ENCODE data around the gene AIFM1.

GRCh38 chrX:130171446-130172126 is 5.9 kb upstream of the AIFM1 start, which contains the start of gene RAB33A:
- TF ChIP-seq, protein P1, sequence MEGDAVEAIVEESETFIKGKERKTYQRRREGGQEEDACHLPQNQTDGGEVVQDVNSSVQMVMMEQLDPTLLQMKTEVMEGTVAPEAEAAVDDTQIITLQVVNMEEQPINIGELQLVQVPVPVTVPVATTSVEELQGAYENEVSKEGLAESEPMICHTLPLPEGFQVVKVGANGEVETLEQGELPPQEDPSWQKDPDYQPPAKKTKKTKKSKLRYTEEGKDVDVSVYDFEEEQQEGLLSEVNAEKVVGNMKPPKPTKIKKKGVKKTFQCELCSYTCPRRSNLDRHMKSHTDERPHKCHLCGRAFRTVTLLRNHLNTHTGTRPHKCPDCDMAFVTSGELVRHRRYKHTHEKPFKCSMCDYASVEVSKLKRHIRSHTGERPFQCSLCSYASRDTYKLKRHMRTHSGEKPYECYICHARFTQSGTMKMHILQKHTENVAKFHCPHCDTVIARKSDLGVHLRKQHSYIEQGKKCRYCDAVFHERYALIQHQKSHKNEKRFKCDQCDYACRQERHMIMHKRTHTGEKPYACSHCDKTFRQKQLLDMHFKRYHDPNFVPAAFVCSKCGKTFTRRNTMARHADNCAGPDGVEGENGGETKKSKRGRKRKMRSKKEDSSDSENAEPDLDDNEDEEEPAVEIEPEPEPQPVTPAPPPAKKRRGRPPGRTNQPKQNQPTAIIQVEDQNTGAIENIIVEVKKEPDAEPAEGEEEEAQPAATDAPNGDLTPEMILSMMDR (optimal IDR thresholded peaks at IDR 0.05 in 1 of 3, IDR thresholded peaks at IDR 0.05 in 1 of 3, conservative IDR thresholded peaks at IDR 0.05 in 1 of 3; ENCODE audit: extremely low read depth in 1 of 3, insufficient read depth in 2 of 3, low read length in 3 of 3): no peak
- TF ChIP-seq EZH2 (IDR thresholded peaks at IDR 0.05; ENCODE audit: low read length): no peak
